ENCODE results near the gene RER1. TPM values are rescaled to one million over a fixed set of nuclear protein-coding genes. Genes with fewer than 3 reads are reported as not detected.

The RER1 gene
- total RNA-seq, 1 experiment from 2014 or later, result 79.8 TPM

DNA sequence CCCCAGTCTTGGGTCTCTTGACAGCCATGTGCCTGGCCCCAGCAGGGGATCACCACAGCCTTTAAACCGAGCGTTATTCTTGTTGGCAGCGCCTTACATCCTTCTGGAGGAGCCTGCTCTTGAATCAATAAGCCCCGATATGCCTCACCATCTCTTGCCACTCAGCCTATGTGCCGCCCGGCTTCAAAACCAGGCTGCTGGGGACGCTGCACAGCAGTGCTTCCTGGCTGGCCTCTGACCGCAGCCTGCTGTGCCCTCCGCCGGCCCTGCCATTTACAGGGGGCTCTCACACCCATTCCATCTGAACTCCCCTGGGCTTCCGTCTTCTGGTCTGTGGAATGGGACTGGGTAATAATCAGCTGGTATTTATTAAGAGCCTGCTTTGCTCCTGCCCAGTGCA is 23.7 kb downstream of the RER1 start (continued):
- TF ChIP-seq, protein P1, sequence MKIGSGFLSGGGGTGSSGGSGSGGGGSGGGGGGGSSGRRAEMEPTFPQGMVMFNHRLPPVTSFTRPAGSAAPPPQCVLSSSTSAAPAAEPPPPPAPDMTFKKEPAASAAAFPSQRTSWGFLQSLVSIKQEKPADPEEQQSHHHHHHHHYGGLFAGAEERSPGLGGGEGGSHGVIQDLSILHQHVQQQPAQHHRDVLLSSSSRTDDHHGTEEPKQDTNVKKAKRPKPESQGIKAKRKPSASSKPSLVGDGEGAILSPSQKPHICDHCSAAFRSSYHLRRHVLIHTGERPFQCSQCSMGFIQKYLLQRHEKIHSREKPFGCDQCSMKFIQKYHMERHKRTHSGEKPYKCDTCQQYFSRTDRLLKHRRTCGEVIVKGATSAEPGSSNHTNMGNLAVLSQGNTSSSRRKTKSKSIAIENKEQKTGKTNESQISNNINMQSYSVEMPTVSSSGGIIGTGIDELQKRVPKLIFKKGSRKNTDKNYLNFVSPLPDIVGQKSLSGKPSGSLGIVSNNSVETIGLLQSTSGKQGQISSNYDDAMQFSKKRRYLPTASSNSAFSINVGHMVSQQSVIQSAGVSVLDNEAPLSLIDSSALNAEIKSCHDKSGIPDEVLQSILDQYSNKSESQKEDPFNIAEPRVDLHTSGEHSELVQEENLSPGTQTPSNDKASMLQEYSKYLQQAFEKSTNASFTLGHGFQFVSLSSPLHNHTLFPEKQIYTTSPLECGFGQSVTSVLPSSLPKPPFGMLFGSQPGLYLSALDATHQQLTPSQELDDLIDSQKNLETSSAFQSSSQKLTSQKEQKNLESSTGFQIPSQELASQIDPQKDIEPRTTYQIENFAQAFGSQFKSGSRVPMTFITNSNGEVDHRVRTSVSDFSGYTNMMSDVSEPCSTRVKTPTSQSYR (CRISPR knock-in tag; IDR thresholded peaks at IDR 0.05), result no peak
- TF ChIP-seq RORB (CRISPR knock-in tag; IDR thresholded peaks at IDR 0.05), result no peak

DNA sequence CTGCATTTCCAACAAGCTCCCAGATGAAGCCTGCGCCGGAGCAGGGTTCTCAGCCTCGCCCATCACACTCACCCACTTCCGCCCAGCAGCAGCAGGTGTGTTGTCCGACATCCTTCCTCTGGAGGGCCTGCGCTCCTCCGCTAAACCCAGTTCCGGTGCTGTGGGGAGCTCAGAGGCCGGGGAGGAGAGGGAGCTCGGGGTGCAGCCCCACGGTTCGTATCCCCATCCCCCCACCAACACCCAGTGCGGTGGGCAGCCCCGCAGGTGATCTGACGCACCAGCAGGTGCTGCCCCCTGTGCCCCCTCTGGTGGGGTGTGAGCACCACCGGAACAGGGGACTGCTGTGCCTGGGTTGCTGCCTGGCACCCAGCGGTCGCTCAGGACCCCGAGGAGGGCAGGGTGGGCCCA is 24.2 kb downstream of the RER1 start:
- peaks cover 16% of the 10 kb centered on the region for H3K4me1 Mint-ChIP-seq
- ChIA-PET CTCF (interaction anchor here (0.7 to 1.3 kb wide), 5 partner anchors 14 to 168 kb away, joined by 3 to 4 read pairs (median 3); no protein-coding TSS in a partner anchor), POLR2A (interaction anchor here (0.5 to 0.6 kb wide), 2 partner anchors 45 to 922 kb away, joined by 3 to 4 read pairs; no protein-coding TSS in a partner anchor)
- no peaks in the 10 kb centered on the region for H3K9me3 Mint-ChIP-seq
- no peaks in the 10 kb centered on the region for H3K36me3 Mint-ChIP-seq
- no peak for TF ChIP-seq MYBL2 (CRISPR knock-in tag; IDR thresholded peaks at IDR 0.05)
- no peak for TF ChIP-seq GRHL2 (CRISPR knock-in tag; IDR thresholded peaks at IDR 0.05; ENCODE audit: insufficient replicate concordance, severe bottlenecking)
- TF ChIP-seq ELF4 (CRISPR knock-in tag; IDR thresholded peaks at IDR 0.05; ENCODE audit: low read depth), result no peak
- no peak for TF ChIP-seq SMAD4 (CRISPR knock-in tag; IDR thresholded peaks at IDR 0.05)
- TF ChIP-seq ZNF423 (CRISPR knock-in tag; IDR thresholded peaks at IDR 0.05), result no peak
- no peak for TF ChIP-seq GABPB1 (CRISPR knock-in tag; IDR thresholded peaks at IDR 0.05)
- TF ChIP-seq ZNF671 (CRISPR knock-in tag; IDR thresholded peaks at IDR 0.05), result no peak
- no peak for TF ChIP-seq EMX1 (CRISPR knock-in tag; IDR thresholded peaks at IDR 0.05)
- TF ChIP-seq OVOL2 (CRISPR knock-in tag; IDR thresholded peaks at IDR 0.05; ENCODE audit: borderline replicate concordance), result no peak
- no peak for TF ChIP-seq SP1 (CRISPR knock-in tag; conservative IDR thresholded peaks at IDR 0.05)
- TF ChIP-seq, protein P2, sequence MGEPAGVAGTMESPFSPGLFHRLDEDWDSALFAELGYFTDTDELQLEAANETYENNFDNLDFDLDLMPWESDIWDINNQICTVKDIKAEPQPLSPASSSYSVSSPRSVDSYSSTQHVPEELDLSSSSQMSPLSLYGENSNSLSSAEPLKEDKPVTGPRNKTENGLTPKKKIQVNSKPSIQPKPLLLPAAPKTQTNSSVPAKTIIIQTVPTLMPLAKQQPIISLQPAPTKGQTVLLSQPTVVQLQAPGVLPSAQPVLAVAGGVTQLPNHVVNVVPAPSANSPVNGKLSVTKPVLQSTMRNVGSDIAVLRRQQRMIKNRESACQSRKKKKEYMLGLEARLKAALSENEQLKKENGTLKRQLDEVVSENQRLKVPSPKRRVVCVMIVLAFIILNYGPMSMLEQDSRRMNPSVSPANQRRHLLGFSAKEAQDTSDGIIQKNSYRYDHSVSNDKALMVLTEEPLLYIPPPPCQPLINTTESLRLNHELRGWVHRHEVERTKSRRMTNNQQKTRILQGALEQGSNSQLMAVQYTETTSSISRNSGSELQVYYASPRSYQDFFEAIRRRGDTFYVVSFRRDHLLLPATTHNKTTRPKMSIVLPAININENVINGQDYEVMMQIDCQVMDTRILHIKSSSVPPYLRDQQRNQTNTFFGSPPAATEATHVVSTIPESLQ (CRISPR knock-in tag; IDR thresholded peaks at IDR 0.05), result no peak
- TF ChIP-seq, protein P3, sequence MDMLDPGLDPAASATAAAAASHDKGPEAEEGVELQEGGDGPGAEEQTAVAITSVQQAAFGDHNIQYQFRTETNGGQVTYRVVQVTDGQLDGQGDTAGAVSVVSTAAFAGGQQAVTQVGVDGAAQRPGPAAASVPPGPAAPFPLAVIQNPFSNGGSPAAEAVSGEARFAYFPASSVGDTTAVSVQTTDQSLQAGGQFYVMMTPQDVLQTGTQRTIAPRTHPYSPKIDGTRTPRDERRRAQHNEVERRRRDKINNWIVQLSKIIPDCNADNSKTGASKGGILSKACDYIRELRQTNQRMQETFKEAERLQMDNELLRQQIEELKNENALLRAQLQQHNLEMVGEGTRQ (CRISPR knock-in tag; IDR thresholded peaks at IDR 0.05), result no peak
- TF ChIP-seq, protein P4, sequence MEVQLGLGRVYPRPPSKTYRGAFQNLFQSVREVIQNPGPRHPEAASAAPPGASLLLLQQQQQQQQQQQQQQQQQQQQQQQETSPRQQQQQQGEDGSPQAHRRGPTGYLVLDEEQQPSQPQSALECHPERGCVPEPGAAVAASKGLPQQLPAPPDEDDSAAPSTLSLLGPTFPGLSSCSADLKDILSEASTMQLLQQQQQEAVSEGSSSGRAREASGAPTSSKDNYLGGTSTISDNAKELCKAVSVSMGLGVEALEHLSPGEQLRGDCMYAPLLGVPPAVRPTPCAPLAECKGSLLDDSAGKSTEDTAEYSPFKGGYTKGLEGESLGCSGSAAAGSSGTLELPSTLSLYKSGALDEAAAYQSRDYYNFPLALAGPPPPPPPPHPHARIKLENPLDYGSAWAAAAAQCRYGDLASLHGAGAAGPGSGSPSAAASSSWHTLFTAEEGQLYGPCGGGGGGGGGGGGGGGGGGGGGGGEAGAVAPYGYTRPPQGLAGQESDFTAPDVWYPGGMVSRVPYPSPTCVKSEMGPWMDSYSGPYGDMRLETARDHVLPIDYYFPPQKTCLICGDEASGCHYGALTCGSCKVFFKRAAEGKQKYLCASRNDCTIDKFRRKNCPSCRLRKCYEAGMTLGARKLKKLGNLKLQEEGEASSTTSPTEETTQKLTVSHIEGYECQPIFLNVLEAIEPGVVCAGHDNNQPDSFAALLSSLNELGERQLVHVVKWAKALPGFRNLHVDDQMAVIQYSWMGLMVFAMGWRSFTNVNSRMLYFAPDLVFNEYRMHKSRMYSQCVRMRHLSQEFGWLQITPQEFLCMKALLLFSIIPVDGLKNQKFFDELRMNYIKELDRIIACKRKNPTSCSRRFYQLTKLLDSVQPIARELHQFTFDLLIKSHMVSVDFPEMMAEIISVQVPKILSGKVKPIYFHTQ (CRISPR knock-in tag; IDR thresholded peaks at IDR 0.05), result no peak
- TF ChIP-seq TEAD1 (CRISPR knock-in tag; IDR thresholded peaks at IDR 0.05), result no peak
- TF ChIP-seq ETV6 (CRISPR knock-in tag; IDR thresholded peaks at IDR 0.05), result no peak
- no peak for TF ChIP-seq ZNF219 (CRISPR knock-in tag; IDR thresholded peaks at IDR 0.05; ENCODE audit: borderline replicate concordance)
- TF ChIP-seq NR1H2 (CRISPR knock-in tag; IDR thresholded peaks at IDR 0.05), result no peak
- TF ChIP-seq GTF2I (CRISPR knock-in tag; conservative IDR thresholded peaks at IDR 0.05), result no peak
- no peaks in the 10 kb centered on the region; the same call in 1 of the 2 replicates for H3K27me3 Mint-ChIP-seq (ENCODE audit: low read depth)
- H3K27ac Mint-ChIP-seq, result no peak overlapping the region
- H3K4me3 Mint-ChIP-seq, result no peak overlapping the region
- no peak for ATAC-seq
- no peak for DNase-seq (ENCODE audit: low spot score)

Data from WTC11 (cell line).